Inflammatory macrophage treated with lipopolysaccharide for 4 hours (primary cell): ENCODE measurements around the gene COL7A1.

Source experiments
- DNase-seq: peaks from one replicate; pipeline ENCODE4 v3.0.0-alpha.2; 2020

COL7A1 gene

DNA sequence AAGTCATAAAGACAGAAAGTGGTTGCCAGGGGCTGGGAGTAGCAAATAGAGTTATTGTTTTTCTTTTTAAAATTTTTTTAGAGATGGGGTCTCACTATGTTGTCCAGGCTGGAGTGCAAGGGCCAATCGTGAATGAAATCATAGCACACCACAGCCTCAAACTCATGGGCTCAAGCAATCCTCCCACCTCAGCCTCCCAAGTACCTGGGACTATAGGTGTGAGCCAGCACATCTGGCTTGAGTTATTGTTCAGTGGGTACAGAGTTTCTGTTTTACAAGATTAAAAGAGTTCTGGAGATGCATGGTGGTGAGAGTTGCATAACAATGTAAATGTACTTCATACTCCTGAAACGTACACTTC, 62.2 kb downstream of the COL7A1 start:
- DNase-seq = no peak

DNA sequence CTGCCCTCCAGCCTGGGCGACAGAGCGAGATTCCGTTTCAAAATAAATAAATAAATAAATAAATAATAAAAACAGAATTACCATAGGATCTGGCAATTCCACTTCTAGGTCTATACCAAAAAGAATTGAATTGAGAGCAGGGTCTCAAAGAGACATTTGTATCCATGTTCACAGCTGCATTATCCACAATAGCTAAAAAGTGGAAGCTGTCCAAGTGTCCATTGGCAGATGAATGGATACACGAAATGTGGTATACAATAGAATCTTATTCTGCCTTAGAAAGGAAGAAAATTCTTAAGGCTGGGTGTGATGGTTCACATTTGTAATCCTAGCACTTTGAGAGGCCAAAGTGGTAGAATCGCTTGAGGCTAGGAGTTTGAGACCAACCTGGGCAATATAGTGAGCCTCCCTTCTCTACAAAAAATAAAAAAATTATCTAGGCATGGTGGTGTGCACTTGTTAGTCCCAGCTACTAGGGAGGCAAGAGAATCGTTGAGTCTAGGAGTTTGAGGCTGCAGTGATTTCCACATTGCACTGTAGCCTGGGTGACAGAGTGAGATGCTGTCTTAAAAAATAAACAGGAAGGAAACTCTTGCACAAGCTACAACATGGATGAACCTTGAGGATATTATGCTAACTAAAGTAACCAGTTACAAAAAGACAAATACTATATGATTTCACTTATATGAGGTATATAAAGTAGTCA, 62.7 kb downstream of the COL7A1 start:
- peak; percentile 75 for DNase-seq

DNA sequence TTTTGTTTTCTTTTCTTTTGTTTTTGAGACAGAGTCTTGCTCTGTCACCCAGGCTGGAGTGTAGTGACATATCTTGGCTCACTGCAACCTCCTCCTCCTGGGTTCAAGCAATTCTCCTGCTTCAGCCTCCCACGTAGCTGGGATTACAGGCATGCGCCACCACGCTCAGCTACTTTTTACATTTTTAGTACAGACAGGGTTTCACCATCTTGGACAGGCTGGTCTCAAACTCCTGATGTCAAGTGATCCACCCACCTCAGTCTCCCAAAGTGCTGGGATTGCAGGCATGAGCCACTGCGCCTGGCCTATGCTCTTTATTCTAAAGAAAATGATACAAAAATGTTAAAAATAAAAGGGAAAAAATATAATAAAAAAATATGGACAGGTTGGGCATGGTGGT, 64.4 kb downstream of the COL7A1 start:
- DNase-seq = peak; percentile 37

DNA sequence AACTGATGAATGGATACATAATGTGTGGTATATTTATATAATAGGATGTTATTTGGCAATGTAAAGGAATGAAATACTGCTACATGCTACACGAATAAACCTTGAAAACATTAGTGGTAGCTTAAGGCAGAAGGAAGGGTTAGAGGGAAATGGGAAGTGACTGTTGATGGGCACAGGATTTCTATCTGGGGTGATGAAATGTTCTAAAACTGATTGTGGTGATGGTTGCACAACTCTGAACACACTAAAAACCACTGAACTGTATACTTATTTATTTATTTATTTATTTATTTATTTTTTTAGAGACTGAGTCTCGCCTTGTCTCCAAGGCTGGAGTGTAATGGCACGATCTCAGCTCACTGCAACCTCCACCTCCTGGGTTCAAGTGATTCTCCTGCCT, 66.4 kb downstream of the COL7A1 start:
- peak; percentile 82 for DNase-seq

DNA sequence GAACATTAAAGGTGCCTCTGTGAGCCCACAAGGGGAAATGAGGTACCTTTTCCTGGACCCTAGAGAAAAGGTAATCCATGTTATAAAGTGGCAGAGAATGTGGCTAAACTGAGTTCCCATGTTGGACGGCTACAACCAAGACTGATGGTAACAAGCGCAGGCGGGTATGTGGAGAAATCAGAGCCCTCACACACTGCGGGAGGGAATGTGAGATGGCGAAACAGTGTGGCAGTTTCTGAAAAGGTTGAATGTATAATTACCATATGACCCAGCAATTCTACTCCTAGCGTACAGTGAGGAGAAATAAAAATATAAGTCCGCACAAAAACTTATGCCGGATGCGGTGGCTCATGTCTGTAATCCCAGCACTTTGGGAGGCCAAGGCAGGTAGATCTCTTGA, 67.1 kb downstream of the COL7A1 start:
- peak; percentile 78 for DNase-seq

DNA sequence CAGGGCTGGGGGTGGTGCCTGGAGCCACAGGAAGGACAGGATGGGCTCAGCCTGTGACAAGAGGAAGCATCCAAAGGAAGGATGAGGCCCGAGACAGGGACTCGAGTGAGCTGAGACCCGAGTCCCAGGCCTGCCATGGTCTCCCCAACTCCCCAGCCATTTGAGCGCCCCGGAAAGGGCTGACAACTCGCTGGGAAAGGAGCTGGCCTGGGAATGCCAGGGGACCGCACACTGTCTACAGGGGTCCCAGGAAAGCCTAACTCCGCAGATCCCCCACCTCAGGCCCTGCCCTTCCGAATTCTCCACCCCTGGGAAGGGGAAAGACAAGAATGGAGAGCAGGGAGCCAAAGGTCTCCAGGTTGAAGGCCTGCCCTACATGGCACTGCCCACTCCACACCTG, 70.2 kb downstream of the COL7A1 start:
- DNase-seq = no peak

DNA sequence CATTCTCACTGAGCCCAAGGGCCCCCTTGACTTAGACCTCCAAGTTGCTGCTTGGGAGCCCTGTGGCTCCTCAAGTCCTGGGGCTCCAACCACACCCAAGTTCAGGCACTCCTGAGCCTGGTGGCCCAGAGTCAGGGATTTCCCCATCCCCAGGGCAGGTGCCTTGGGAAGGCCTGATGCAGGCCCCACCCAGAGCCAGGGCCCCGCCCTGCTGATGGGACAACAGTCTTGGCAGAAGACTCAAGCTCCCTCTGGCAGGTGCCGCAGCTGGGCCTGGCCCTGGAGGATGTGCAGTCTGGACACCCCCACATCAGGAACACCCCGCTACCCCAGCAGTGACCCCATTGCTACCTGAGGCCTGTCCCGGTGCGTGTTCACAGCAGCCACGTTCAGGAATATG, 73.5 kb downstream of the COL7A1 start:
- DNase-seq = no peak

DNA sequence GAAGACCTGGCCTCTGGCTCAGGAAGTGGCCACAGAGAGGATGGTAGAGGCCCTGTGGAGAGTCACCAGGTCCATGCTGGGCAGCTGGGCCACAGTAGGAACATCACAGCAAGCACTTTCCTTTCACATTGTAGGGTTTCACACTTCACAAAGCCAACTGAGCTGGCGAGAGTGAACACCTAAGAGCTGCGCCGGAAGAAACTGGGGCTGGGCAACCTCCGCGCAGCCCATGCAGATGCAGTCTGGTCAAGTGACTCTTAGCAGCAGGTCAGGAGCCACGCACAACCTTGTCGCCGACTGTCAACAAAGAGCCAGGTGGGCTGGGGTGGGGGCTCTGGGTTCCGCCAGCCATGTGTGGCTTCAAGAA, 75.9 kb downstream of the COL7A1 start:
- DNase-seq = no peak

DNA sequence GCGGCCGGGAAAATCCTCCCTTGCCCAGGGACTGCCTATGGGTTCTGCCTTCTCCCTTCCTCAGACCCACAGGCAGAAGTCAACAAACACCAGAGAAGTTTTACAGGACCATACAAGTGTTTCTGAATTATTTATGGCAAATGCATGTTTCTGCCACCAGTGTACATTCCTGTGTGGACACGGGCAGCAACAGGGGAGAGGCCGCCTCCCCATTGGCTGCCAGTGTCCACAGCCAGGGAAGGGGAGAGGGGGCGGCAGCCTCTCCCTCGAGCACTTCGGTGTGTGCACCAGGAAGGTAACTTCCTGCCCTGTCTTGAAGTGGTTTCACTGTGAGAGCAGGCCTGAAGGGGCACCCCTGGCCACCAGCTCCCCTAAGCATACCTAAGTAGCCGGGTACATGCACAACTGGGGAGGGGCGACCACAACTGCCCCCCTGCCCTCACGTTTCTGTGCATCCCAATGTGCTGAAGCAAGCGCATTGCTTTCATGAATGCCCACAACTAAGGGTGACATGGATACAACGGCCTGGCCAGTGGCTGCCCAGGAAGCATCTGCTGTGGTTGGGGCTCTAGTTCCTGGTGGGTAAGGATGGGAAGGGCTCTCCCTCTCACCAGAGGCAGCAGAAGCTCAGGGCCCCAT, 76.4 kb downstream of the COL7A1 start:
- no peak for DNase-seq

DNA sequence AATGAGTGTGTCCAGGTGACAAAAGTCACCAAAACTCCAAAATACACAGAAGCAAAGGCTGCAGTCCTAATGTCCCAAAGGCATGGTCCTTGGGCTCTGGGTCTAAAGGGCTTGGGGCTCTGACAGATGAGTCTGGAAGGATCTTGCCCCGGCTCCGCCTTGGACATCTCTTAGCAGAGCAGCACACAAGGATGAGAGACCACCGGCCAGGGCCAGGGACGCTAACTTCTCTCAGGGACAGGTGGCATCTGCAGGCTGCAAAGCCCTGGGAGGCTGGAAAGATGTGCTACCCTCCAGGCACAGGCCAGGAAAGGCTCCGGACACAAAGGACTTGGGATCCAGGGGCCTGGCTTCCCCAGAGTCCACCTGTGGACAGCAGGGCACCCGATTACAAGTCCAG, 77.1 kb downstream of the COL7A1 start:
- DNase-seq = no peak

DNA sequence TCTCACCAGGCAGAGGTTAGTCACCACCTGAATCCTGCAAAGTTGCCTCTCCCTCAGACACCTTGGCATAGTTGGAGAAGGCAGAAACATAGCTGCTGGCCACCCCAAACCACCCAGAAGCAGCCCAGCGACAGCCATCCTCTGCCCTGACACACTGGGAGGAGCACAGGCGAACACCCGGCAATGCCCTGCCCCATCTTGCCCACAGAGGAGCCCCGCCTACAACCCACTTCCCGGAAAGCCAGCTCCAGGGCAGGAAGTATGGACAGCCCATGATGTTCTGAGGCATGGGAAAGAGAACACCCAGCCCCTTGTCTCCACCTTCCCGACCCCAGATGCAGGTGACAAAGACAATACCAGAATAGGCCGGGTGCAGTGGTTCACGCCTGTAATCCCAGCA, 78.6 kb downstream of the COL7A1 start:
- no peak for DNase-seq

DNA sequence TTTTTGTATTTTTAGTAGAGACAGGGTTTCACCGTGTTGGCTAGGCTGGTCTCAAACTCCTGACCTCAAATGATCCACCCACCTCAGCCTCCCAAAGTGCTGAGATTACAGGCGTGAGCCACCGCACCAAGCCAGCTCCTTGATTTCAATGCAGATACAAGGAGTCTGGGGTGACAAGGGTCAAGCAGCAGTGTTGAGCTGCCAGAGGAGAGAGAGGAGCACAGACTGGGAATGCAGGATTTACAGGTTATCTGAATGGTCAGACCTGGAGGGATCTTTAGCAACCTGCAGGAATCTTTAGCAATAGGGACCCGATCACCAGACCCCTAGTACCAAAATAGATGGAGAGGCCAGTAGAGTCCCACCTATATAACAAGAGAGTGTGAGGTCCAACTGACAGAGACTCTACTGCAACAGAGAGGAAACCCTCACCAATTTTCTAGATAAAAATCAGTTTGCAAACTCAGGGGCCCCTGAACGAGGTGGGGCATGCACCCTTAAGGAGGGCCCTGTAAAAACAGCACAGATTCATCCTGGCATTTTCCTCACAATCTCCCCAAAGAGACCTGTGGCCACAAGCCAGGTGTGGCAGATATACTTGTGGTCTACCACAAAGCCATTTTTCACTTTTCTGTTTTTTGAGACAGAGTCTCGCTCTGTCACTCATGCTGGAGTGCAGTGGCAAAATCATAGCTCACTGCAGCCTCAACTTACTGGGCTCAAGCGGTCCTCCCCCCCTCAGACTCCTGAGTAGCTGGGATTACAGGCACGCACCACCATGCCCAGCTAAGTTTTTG, 80.5 kb downstream of the COL7A1 start:
- no peak for DNase-seq
